ENCODE results near the gene MEGF8. TPM values are rescaled to one million over a fixed set of nuclear protein-coding genes. Genes with fewer than 3 reads are reported as not detected.

Gene MEGF8
- total and polyA plus RNA-seq, 9 of the 15 experiments (the other 6 are each of a cell fraction or from before 2014, with no cell fraction given) = 0.28 to 13.1 (median 3.0) TPM

- no peak overlapping the region for H3K4me2 ChIP-seq (ENCODE audit: insufficient read depth, low read length)
- no peak for ATAC-seq
Observed at GRCh38 chr19:42323473-42323851, 2.0 kb upstream of the MEGF8 start.

More at GRCh38 chr19:42323473-42323851, 2.0 kb upstream of the MEGF8 start:
- Histone ChIP-seq H2AFZ (ENCODE audit: low read depth, low read length) (no peak overlapping the region), H3K9me1 (ENCODE audit: control insufficient read depth, insufficient read depth, low read length) (no peaks in the 10 kb centered on the region), H3K4me3 (no peak overlapping the region), H3K36me3 (ENCODE audit: control insufficient read depth, insufficient read depth, low read length) (no peaks in the 10 kb centered on the region), H3K79me2 (ENCODE audit: control insufficient read depth, insufficient read depth, low read length) (peaks cover 20% of the 10 kb centered on the region), H3K9ac (ENCODE audit: insufficient read depth in 1 of 2, low read depth in 2 of 2, low read length in 2 of 2) (peak overlapping the region in 1 of 2 experiments; percentile 27; a peak in 2 of 4 replicates), H3K4me1 (replicated peaks in 1 of 2; ENCODE audit: control insufficient read depth in 2 of 2, insufficient read depth in 2 of 2, low read length in 2 of 2) (peaks cover 8 to 27% of the 10 kb centered on the region in 2 experiments; a peak in 4 of 5 replicates), H3K27me3 (ENCODE audit: control insufficient read depth in 2 of 2, insufficient read depth in 2 of 2, low read length in 2 of 2) (peaks cover 0 to 2% of the 10 kb centered on the region in 2 experiments; a peak in 1 of 5 replicates), H4K20me1 (replicated peaks; ENCODE audit: control insufficient read depth, insufficient read depth, low read length) (no peaks in the 10 kb centered on the region), H3K27ac (ENCODE audit: extremely low read depth, low read depth, low read length) (no peak overlapping the region), H3K9me3 (replicated peaks; ENCODE audit: control insufficient read depth, insufficient read depth, low read depth, low read length) (no peaks in the 10 kb centered on the region)
- ChIA-PET POLR2A (no interaction called here), CTCF (ENCODE audit: low intra/inter-chr PET ratio) (no interaction called here)
- FAIRE-seq (no peak), DNase-seq (ENCODE audit: extremely low read depth in 1 of 4, low spot score in 3 of 4) (no peak)
- in situ Hi-C loops (cut with MboI) (loop anchor here (10.0 kb wide), 1 partner anchor 189 kb away; the partner anchor contains the start of gene POU2F2), intact Hi-C loops (cut with micrococcal nuclease) (loop anchor here (10.0 kb wide), 2 partner anchors 111 to 189 kb away; partner anchors contain the start of gene POU2F2)
- WGBS (ENCODE audit: insufficient coverage, low coverage, missing lambda C conversion rate) = 67% methylated on average over 10 of the region's 29 CpGs
- BruUV-seq (replicated peaks) = no TSS peak
- TF ChIP-seq FUS (optimal IDR thresholded peaks at IDR 0.05; ENCODE audit: low read depth, low read length) (no peak), HMGN3 (IDR thresholded peaks at IDR 0.05; ENCODE audit: borderline replicate concordance, extremely low read depth, insufficient read length, low read depth, low read length) (no peak), POLR2A (conservative IDR thresholded peaks at IDR 0.05) (no peak), CCNT2 (IDR thresholded peaks at IDR 0.05; ENCODE audit: borderline replicate concordance, extremely low read depth, insufficient read length, low read depth, low read length) (no peak), ZBTB7A (IDR thresholded peaks at IDR 0.05; ENCODE audit: borderline replicate concordance, control insufficient read depth, low read depth, low read length) (no peak), E4F1 (CRISPR knock-in tag; IDR thresholded peaks at IDR 0.05; ENCODE audit: borderline replicate concordance) (no peak), RERE (CRISPR knock-in tag; IDR thresholded peaks at IDR 0.05; ENCODE audit: borderline replicate concordance) (no peak), SNRNP70 (optimal IDR thresholded peaks at IDR 0.05; ENCODE audit: low read depth, low read length) (no peak)

Data from K562 (cell line).